Breast epithelium (tissue), 4 donors: ENCODE results near the gene SGPP1. TPM values are rescaled to one million over a fixed set of nuclear protein-coding genes. Genes with fewer than 3 reads are reported as not detected.
A peak's percentile ranks its signal among the peaks of the same experiment; 100 is the strongest.

Source experiments
- DNase-seq, 2 donors: peaks; one replicate each; pipeline ENCODE4 v3.0.0-alpha.2; 2019; ENCODE audit warnings: low spot score in 2 of 2
- H3K27ac ChIP-seq, 2 donors: fragments of 200-600 bp; sonication (generic) in 1 of 2; one replicate each; pipeline ENCODE4 v1.5.1; 2016 to 2019; ENCODE audit warnings: mild to moderate bottlenecking in 1 of 2
- H3K27me3 ChIP-seq, 2 donors: fragments of 200-600 bp; sonication (generic) in 1 of 2; one replicate each; pipeline versions ENCODE4 v1.5.1 to v1.6.0; 2017 to 2019; ENCODE audit warnings: control low read depth in 1 of 2, mild to moderate bottlenecking in 1 of 2
- H3K36me3 ChIP-seq: fragments of 200-600 bp; one replicate; pipeline ENCODE4 v1.5.1; 2019
- H3K4me1 ChIP-seq, 2 donors: fragments of 200-600 bp; sonication (generic); one replicate each; pipeline ENCODE4 v1.5.1; 2016 to 2019; ENCODE audit warnings: control low read depth in 1 of 2
- H3K4me3 ChIP-seq, 3 donors: fragments of 200-600 bp; sonication (generic); 1 replicate in 2 of 3; 2 replicates in 1 of 3; pipeline ENCODE4 v1.5.1; 2016 to 2019; ENCODE audit warnings: mild to moderate bottlenecking in 3 of 3, moderate library complexity in 2 of 3
- H3K9me3 ChIP-seq, 2 donors: fragments of 200-600 bp; sonication (generic) in 1 of 2; one replicate each; pipeline ENCODE4 v1.5.1; 2016 to 2019; ENCODE audit warnings: control low read depth in 1 of 2
- CTCF ChIP-seq, 3 donors: fragments of 450-650 bp; IDR thresholded peaks; one replicate each; pipeline ENCODE4 v1.5.1; 2016 to 2017; ENCODE audit warnings: antibody characterized with exemption in 3 of 3, mild to moderate bottlenecking in 3 of 3, moderate library complexity in 3 of 3
- POLR2A ChIP-seq: fragments of 450-650 bp; IDR thresholded peaks from one replicate; pipeline ENCODE4 v1.6.1; 2016; ENCODE audit warnings: antibody characterized with exemption, mild to moderate bottlenecking, moderate library complexity
- POLR2AphosphoS5 ChIP-seq, 3 donors: sonication (generic); formaldehyde crosslinking; IDR thresholded peaks; one replicate each; pipeline ENCODE4 v1.6.1; 2017; ENCODE audit warnings: antibody characterized with exemption in 3 of 3
- intact Hi-C: fragments of 100-400 bp; cut with DNase I; formaldehyde crosslinking; loops from one replicate; pipeline ENCODE4 v1.15.1; 2023; ENCODE audit warnings: low total_unique reads
- total RNA-seq, 3 donors: library from RNA; depleted of rRNA; stranded (reverse); fragments of >200 nt; gene quantifications; one replicate each; pipeline ENCODE4 v1.1.0, GENCODE V29; 2016

Gene SGPP1
- total RNA-seq, 3 donors from 2014 or later = 22.2 to 29.9 (median 22.3) TPM

GRCh38 chr14:63725786-63726460 is 1.9 kb downstream of the SGPP1 start:
- Histone ChIP-seq H3K27me3 (no peaks in the 10 kb centered on the region), H3K4me3 (peak overlapping the region; percentile 89 to 100 (median 89)), H3K4me1 (no peaks in the 10 kb centered on the region), H3K27ac (no peak overlapping the region), H3K36me3 (no peaks in the 10 kb centered on the region), H3K9me3 (no peaks in the 10 kb centered on the region)
- intact Hi-C loops = no loop called here
- no peak for TF ChIP-seq POLR2AphosphoS5 (IDR thresholded peaks at IDR 0.05)
- no peak for TF ChIP-seq CTCF (IDR thresholded peaks at IDR 0.05)
- no peak for TF ChIP-seq POLR2A
- no peak for DNase-seq

GRCh38 chr14:63717702-63718101 is 10.2 kb downstream of the SGPP1 start:
- no peak for TF ChIP-seq CTCF (IDR thresholded peaks at IDR 0.05)
- no peak for TF ChIP-seq POLR2AphosphoS5 (IDR thresholded peaks at IDR 0.05)
- no peak for TF ChIP-seq POLR2A
- Histone ChIP-seq H3K9me3 (peaks cover 13 to 23% of the 10 kb centered on the region in 2 donors), H3K36me3 (no peaks in the 10 kb centered on the region), H3K27ac (no peak overlapping the region), H3K27me3 (no peaks in the 10 kb centered on the region), H3K4me3 (no peak overlapping the region), H3K4me1 (no peaks in the 10 kb centered on the region)
- intact Hi-C loops = no loop called here
- DNase-seq = no peak

GRCh38 chr14:63715360-63715759 is 12.5 kb downstream of the SGPP1 start:
- H3K27ac ChIP-seq = no peak overlapping the region
- DNase-seq = no peak
- no peaks in the 10 kb centered on the region for H3K36me3 ChIP-seq
- no peaks in the 10 kb centered on the region for H3K27me3 ChIP-seq
- peaks cover 13 to 23% of the 10 kb centered on the region in 2 donors for H3K9me3 ChIP-seq
- no peak overlapping the region for H3K4me3 ChIP-seq
- intact Hi-C loops = no loop called here
- no peaks in the 10 kb centered on the region for H3K4me1 ChIP-seq
- no peak for TF ChIP-seq CTCF (IDR thresholded peaks at IDR 0.05)
- no peak for TF ChIP-seq POLR2A
- TF ChIP-seq POLR2AphosphoS5 (IDR thresholded peaks at IDR 0.05) = no peak

GRCh38 chr14:63713764-63714163 is 14.1 kb downstream of the SGPP1 start:
- TF ChIP-seq POLR2A (no peak), CTCF (IDR thresholded peaks at IDR 0.05) (no peak), POLR2AphosphoS5 (IDR thresholded peaks at IDR 0.05) (no peak)
- H3K36me3 ChIP-seq = no peaks in the 10 kb centered on the region
- H3K27ac ChIP-seq = no peak overlapping the region
- intact Hi-C loops = no loop called here
- peaks cover 13 to 23% of the 10 kb centered on the region in 2 donors for H3K9me3 ChIP-seq
- no peaks in the 10 kb centered on the region for H3K27me3 ChIP-seq
- H3K4me3 ChIP-seq = no peak overlapping the region
- no peak for DNase-seq
- no peaks in the 10 kb centered on the region for H3K4me1 ChIP-seq

GRCh38 chr14:63713058-63713457 is 14.8 kb downstream of the SGPP1 start:
- Histone ChIP-seq H3K27me3 (no peaks in the 10 kb centered on the region), H3K36me3 (no peaks in the 10 kb centered on the region), H3K4me1 (no peaks in the 10 kb centered on the region), H3K27ac (no peak overlapping the region), H3K9me3 (peaks cover 9 to 18% of the 10 kb centered on the region in 2 donors), H3K4me3 (no peak overlapping the region)
- intact Hi-C loops = no loop called here
- no peak for DNase-seq
- no peak for TF ChIP-seq POLR2AphosphoS5 (IDR thresholded peaks at IDR 0.05)
- TF ChIP-seq POLR2A = no peak
- TF ChIP-seq CTCF (IDR thresholded peaks at IDR 0.05) = no peak
